HG02840 (cell line): ENCODE data around the gene KCNK4.

Experiments
- ATAC-seq: cut with Tn5 transposase; IDR thresholded peaks from one replicate; pipeline ENCODE4 v1.9.1; 2021; ENCODE audit warnings: mild to moderate bottlenecking, moderate library complexity, moderate number of reproducible peaks; ENCODE audit not compliant: unreplicated experiment, low FRiP score

KCNK4 gene

GRCh38 chr11:64268025-64268892 is 22.8 kb upstream of the KCNK4 start:
- no peak for ATAC-seq

GRCh38 chr11:64268893-64269539 is 22.1 kb upstream of the KCNK4 start:
- peak; percentile 11 for ATAC-seq

DNA sequence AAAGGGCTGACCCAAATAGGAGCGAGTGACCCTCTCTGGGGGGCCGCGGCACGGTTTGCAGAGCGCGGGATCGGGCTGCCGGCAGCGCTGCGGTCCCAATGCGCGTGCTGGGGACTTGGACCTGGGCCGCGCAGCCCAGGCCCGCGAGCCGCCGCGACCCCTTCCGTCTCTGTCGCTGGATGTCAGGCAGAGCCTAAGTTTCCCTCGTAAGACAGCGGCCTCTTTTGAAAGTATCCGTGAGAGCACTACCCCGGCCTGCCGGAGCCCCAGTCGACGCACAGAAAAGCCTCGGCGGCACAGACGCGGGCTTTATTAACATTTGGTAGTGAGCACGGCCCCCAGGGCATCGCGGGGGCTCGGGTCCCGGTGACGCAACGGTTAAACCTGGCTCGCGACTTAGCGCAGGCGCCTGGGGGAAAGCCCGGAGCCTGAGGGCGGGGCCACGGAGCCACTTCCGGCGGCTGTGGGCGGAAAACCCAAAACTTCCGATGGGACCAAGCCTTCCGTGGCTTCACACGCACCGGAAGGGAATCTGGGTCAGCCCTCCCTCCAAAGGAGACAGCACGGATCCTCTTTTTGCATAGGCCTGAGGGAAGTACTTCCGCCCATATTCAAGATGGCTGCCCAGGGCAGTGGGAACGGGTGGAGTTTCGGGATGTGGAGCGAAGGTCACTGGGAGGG is 21.4 kb upstream of the KCNK4 start:
- ATAC-seq, result peak; percentile 79

GRCh38 chr11:64275031-64275800 is 15.9 kb upstream of the KCNK4 start:
- no peak for ATAC-seq

GRCh38 chr11:64275841-64276240 is 15.3 kb upstream of the KCNK4 start:
- ATAC-seq, result no peak

GRCh38 chr11:64276653-64277431 is 14.3 kb upstream of the KCNK4 start:
- no peak for ATAC-seq

DNA sequence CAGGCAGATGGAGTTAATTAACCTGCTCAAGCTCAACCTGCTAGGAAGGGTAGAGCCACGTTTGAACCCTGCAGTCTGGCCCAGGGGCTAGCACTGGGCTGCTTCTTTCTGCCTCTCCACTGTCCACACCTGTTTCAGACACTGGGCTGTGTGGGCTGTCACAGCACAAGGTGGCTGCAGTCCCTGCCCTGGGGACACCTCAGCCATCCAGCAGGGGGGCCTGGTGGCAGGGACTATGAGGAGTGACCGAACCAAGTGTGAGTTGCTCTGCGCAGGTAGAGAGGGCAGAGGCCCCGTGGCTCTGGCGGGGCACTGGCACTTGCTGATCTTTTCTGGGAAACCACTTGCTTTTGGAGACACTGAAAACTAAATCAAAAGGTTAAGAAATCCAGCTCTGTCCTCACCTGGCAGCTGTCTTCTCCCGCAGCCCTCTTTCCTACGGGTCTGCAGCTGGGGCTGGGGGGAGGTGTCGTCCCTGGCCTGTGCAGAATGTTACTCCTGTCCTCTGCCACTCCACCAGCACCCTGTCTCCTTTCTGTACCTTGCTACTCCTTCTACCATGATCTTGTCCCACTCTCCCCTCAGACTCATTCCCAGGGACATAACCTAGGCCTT is 12.4 kb upstream of the KCNK4 start:
- ATAC-seq, result no peak

GRCh38 chr11:64281957-64282770 is 8.9 kb upstream of the KCNK4 start:
- ATAC-seq, result no peak

- ATAC-seq, result no peak
These were observed 8.0 kb upstream of the KCNK4 start for GRCh38 chr11:64283092-64283491.

DNA sequence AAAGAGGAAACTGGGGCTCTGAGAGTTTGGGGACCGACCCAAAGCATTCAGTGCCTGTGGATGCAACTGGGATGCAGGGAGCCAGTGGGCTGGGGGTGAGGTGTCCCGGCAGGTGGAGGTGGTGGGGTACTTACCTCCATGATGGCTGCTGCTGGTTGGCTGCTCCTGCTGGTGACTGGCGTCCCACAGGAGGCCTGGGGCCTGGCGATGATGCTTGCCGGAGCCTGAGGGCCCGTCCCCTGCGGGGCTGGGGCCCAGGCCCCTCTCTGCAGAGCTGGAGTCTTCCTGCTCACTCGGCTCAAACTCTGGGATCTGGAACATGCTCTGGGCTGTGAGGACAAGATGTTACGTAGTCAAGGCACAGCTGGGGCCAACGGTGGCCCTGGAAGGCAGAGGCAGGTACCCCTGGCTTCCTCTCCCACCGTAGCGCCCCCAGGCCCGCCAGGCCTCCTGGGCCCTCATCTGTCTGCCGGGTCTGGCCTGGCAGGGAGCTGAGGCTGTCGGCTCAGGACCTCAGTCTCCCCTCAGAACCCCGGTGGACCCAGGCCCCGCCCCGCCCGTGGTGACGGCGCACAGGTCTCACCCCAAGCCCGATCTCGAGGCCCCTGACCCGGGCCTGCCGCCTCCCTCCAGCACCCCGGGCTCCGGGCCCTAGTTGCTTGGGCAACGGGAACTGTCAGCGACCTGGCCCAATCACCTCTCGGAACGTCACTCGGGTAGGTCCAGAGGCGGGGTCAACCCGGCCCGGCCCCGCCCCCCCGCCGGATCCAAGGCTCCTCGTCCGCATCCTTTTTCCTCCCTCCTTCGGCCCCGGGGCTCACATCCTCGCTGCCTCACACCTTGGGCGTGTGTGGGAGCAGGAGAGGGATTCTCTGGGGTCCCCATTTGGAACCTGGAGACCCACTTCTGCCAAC is 6.8 kb upstream of the KCNK4 start, which contains the start of gene BAD:
Gene BAD (minus strand): TSS at position 618 of the 914 bp plus-strand sequence. CDS start 297 bp downstream, at position 321.
- ATAC-seq, result peak; percentile 46

DNA sequence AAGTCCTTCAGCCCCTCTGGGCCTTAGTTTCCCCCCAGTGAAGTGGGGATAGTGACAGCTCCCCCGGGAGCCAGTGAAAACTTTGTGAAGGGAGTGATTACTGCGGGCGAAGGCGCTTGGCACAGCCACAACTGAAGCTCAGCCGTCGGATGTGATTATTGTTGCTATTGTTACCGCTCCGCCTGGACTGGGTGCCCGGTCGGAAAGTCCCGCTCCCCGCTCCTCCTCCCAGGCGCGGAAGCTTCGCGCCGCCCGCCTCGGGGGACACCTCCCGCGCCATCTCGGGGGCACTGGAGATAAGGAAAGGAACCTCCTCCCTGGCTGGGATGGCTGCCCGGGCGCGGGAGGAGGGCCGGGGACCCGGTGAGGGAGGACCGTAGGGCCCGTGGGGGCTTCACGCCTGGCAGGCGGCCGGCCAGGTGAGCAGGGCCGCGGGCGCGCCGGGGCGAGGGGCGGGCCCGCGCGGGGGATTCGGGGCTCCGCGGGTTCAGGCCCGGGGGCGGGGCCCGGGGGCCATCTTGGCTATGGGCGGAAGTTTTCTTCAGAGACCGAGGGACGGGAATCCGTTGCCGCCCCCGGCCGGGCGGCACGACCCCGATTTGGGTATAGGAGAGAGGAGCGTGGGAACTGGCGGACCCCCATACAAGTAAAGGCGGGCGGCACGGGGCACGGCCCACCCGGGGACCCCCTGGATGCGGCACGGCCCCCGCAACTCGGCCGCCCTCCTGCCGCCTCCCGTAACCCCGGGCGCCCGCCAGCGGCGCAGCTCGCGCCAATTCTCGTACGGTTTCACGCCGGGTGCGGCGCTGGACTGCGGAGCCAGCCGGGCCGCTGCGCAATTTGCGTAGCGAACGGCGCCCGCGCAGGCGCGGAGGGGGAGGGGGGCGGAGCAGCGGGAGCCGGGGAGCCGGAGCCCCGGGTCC is 5.9 kb upstream of the KCNK4 start, which contains the start of gene GPR137:
Gene GPR137 (plus strand): TSS at position 887 of the 923 bp plus-strand sequence. CDS start 677 bp downstream, outside the sequence.
- peak; percentile 66 for ATAC-seq

GRCh38 chr11:64285885-64286800 is 5.0 kb upstream of the KCNK4 start:
- ATAC-seq, result no peak

- ATAC-seq, result no peak
These were observed 4.3 kb upstream of the KCNK4 start for GRCh38 chr11:64286801-64287159.

DNA sequence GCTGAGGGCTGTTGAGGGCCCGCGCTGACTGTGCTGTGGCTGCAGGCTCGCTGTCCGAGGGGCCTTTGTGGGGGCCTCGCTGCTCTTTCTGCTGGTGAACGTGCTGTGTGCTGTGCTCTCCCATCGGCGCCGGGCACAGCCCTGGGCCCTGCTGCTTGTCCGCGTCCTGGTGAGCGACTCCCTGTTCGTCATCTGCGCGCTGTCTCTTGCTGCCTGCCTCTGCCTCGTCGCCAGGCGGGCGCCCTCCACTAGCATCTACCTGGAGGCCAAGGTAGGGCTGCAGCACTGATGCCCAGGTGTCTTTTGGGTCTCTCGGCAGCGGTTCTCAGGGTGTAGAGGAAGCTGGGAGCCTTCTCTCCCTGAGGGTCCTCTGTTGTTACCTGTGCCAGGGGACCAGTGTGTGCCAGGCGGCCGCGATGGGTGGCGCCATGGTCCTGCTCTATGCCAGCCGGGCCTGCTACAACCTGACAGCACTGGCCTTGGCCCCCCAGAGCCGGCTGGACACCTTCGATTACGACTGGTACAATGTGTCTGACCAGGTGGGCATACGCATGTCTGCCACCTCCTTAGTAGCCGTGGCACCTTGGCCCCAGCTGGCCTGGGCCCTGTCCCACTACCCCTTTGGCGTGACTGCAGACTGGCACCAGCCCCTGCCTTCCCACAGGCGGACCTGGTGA is 3.3 kb upstream of the KCNK4 start:
- ATAC-seq, result no peak

DNA sequence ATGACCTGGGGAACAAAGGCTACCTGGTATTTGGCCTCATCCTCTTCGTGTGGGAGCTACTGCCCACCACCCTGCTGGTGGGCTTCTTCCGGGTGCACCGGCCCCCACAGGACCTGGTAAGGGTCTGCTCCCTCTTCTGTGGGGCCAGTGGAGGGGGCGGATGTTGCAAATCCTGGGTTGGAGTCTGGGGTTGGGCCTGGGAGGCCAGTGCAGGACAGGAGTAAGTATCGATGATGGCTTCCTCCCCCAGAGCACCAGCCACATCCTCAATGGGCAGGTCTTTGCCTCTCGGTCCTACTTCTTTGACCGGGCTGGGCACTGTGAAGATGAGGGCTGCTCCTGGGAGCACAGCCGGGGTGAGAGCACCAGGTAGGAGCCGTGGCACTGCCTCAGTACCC is 2.8 kb upstream of the KCNK4 start:
- no peak for ATAC-seq
